HG03442 (cell line): Measurements from ENCODE around the gene FBRSL1.

Source experiments
- ATAC-seq: cut with Tn5 transposase; IDR thresholded peaks from one replicate; pipeline ENCODE4 v1.9.1; 2021; ENCODE audit warnings: mild to moderate bottlenecking, moderate library complexity; ENCODE audit not compliant: unreplicated experiment

Gene FBRSL1

GRCh38 chr12:132554845-132555630 is 65.1 kb downstream of the FBRSL1 start:
- no peak for ATAC-seq

GRCh38 chr12:132555686-132556085 is 65.7 kb downstream of the FBRSL1 start:
- ATAC-seq = no peak

- no peak for ATAC-seq
Measured at GRCh38 chr12:132556216-132556615, 66.3 kb downstream of the FBRSL1 start.

DNA sequence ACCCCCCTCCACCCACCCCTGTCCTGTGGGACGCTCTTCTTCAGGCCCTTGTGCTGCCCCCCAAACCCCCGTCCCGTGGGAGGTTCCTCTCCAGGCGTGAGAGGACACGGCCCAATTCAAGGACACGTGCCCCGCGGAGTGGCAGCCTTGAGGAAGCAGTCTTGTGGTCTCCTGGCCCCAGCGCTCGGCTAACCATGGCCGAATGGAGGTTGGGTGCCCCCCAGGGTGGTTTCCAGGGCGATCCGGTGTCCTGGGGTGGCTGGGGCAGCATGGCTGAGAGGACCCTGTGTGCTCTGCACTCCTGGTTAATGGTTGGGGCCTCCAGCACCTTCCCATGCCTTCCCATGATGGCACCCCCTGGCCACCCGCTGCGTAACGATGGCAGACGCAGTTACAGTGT is 66.8 kb downstream of the FBRSL1 start:
- ATAC-seq = no peak

DNA sequence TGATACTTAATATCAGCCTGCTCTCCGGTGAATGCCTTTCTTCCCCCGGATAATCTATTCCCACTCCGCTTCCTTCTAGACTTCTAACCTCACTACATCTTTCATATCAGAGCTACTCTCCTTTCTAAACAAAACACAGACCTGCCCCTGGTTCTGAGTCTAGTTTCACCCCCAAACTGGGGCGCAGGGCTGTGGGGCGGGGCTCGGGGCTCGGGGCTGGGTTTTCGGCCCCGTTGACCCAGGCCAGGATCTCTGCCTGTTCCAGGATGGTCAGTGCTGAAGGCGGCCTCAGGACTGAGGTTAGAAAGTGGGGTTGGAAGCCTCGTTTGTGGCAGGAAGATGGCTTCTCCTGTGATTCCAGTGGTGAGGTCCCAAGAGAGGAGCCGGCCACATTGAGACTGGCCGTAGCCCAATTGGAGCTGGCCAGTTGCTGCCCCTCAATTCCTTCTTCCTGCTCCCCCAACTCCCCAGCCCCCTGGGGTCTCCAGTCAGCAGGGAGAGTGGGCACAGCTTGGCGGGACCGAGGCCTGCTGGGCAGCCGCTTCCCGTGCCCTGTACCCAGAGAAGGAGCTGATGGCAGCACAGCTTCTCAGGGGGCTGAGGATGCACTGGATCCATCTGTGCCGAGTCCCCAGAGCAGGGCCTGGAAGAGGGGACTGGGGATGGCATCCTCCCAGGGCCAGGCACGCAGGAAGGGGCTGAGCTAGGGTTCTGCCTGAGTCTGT is 67.5 kb downstream of the FBRSL1 start:
- ATAC-seq = no peak

DNA sequence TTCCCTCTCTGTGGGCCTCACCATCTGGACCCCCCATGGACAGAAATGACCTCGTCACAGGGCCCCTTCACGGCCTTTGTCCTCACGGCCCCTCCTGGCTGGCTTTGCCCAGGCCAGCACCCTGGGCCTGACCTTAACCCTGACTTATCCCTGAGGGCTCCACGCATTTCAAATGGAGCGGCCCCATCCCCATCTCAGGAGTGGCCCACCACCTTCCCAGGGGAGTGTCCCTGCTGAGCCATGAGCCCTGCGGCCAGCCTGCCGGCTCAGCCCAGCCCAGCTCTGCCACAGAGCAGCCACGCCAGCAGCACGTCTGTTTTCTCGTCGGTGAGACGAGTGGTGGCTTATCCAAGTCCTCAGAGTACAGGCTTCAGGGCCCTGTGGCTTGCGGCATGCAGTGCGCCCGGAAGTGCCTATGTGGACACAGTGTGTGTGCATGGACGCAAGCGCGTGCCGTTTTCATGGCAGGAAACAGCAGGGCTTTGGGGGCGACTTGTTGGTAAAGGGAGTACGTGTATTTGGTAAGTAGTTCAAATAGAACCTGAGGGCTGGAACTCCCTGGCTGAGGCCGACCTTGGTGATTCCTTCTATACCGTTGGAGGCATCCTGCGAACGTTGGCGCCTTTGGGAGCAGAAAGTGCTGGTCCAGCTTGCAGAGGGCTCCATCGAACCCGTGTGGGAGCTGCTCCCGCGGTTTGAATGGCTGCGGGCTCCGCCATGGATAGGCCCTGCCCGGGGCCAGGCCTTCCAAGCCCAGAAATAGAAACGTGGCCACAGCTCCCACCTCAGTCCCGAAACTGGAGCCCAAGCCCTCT is 68.3 kb downstream of the FBRSL1 start:
- ATAC-seq = no peak

- no peak for ATAC-seq
Measured at GRCh38 chr12:132558861-132559623, 69.1 kb downstream of the FBRSL1 start.

DNA sequence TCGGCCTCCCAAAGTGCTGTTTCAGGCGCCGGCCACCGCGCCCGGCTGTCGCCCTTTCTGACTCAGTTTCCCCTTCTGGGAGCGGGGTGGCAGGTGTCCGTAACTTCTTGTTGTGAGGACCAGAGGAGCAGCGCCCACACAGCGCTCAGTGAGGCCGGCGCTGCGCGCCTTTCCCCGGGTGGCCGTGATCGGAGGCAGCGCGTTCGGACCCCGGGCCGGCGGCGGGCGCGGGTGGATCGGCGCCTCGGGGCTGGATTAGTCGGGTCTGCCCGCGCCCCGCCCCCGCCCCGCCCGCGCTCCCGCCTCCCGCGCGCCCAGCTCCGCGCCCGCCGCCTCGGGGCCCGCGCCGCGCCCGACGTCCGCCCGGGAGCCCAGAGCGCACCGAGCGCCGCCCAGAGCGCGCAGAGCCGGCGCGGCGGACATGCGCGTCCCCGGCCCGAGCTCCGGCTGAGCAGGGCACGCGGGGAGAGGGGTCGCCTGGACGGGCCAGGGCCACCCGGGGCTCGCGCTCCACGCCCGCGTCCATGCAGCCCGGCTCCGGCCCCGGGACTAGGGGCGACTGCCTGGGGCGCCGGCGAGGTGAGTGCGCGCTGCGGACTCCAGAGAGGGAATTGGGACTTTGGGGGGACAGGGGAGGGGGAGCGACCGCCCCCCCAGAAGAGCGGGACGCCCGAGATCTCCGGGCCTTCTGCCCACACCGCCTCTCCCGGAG is 69.9 kb downstream of the FBRSL1 start:
- ATAC-seq = no peak

- ATAC-seq = no peak
Measured at GRCh38 chr12:132560364-132560613, 70.3 kb downstream of the FBRSL1 start.

DNA sequence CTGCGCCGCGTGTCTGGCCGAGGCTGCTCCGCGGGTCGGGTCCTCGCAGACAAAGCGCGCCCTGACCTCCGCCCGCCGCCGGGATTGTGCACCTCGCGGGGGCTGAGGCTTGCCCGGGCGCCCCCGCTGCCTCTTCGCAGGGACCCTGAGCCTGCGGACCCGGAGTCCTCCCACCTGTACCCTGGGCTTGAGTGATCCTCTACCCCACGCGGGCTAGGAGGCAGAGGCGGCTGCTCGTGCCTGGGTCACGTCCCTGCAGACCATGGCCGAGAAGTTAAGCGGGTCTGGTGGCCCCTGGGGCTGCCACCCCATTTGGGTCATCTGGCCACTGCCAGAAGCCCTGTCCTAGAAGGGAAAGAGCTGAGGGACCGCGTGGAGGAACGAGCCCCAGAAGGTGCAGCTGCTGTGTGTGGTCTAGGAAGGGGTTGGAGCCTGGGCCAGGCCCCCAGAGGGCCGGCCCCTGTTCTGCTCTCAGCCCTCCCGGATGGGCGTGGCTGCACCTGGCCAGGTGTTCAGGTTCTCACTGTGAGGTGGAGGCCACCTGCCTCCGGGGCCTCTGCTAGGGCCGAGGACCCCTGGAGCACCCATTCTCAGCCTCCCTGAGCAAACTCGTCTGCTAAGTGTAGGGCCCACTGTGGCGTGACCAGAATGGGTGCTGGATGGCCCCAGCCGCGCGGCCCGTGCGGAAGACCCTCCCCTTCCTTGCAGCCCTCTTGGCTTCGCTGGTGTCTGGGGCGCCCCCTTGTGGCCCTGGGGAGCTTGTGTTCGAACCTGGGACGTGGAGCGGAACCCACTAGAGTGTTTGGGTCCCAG is 70.9 kb downstream of the FBRSL1 start:
- ATAC-seq = no peak
